HepG2 (cell line): ENCODE measurements around the gene RNASE13.
A peak's percentile ranks its signal among the peaks of the same experiment; 100 is the strongest.

Source experiments
- ATF3 ChIP-seq: sonication (generic); formaldehyde crosslinking; IDR thresholded peaks from 2 replicates; pipeline ENCODE4 v1.4.0; 2020; ENCODE audit warnings: missing genetic modification reagents
- CTCF ChIP-seq: sonication (generic); formaldehyde crosslinking; IDR thresholded peaks from 2 replicates; pipeline ENCODE4 v1.5.0; 2020; ENCODE audit warnings: mild to moderate bottlenecking, missing genetic modification reagents, moderate library complexity
- FOXK2 ChIP-seq: fragments of 450-650 bp; IDR thresholded peaks from 2 replicates; pipeline ENCODE4 v1.6.1; 2016
- HNRNPLL ChIP-seq: fragments of 200-400 bp; formaldehyde crosslinking; IDR thresholded peaks from 2 replicates; pipeline ENCODE4 v1.6.1; 2017; ENCODE audit warnings: mild to moderate bottlenecking, low read depth, low read length; ENCODE audit not compliant: poor library complexity, severe bottlenecking
- PHF5A ChIP-seq: IDR thresholded peaks from one replicate; pipeline ENCODE4 v1.6.1; 2018; ENCODE audit warnings: low read depth, missing genetic modification reagents; ENCODE audit not compliant: unreplicated experiment
- POLR2A ChIP-seq, 2 experiments: IDR thresholded peaks; 2 replicates each; pipeline ENCODE4 v1.6.1; 2011; ENCODE audit warnings: low read depth in 2 of 2, low read length in 2 of 2, mild to moderate bottlenecking in 1 of 2, moderate library complexity in 1 of 2; ENCODE audit not compliant: insufficient read depth in 1 of 2
- RARG ChIP-seq: sonication (generic); formaldehyde crosslinking; IDR thresholded peaks from 2 replicates; pipeline ENCODE4 v1.4.0; 2020; ENCODE audit warnings: low read depth, mild to moderate bottlenecking, missing genetic modification reagents
- SIN3A ChIP-seq: IDR thresholded peaks from 2 replicates; pipeline ENCODE4 v1.6.1; 2011; ENCODE audit warnings: low read depth, mild to moderate bottlenecking, control low read depth, low read length, borderline replicate concordance
- SRF ChIP-seq: IDR thresholded peaks from 2 replicates; pipeline ENCODE4 v1.6.1; 2011; ENCODE audit warnings: mild to moderate bottlenecking, low read depth, low read length, moderate library complexity
- ZNF251 ChIP-seq: sonication (generic); formaldehyde crosslinking; IDR thresholded peaks from 2 replicates; pipeline ENCODE4 v1.9.0; 2021; ENCODE audit warnings: mild to moderate bottlenecking, missing genetic modification reagents
- ZNF562 ChIP-seq: sonication (generic); formaldehyde crosslinking; IDR thresholded peaks from 2 replicates; pipeline ENCODE4 v1.8.0; 2022; ENCODE audit warnings: missing genetic modification reagents, borderline replicate concordance
- ZSCAN30 ChIP-seq: sonication (generic); formaldehyde crosslinking; IDR thresholded peaks from 2 replicates; pipeline ENCODE4 v1.5.0; 2020; ENCODE audit warnings: mild to moderate bottlenecking, missing genetic modification reagents

- no peak for TF ChIP-seq ZNF562 (CRISPR knock-in tag)
- TF ChIP-seq SIN3A = 0 out of 2 replicates have a peak, but pooled peaks have one; percentile 8
- TF ChIP-seq HNRNPLL = no peak
- TF ChIP-seq RARG = no peak
- TF ChIP-seq CTCF (CRISPR knock-in tag) = no peak; the same call in 1 of the 2 replicates
- no peak; the same call in 1 of the 2 replicates for TF ChIP-seq ATF3 (CRISPR knock-in tag)
- TF ChIP-seq ZSCAN30 = no peak
- no peak for TF ChIP-seq ZNF251
- peak; percentile 45; the same call in 1 of the 2 replicates for TF ChIP-seq FOXK2
- no peak for TF ChIP-seq PHF5A (CRISPR knock-in tag)
- TF ChIP-seq POLR2A (IDR thresholded peaks at IDR 0.05; ENCODE audit: insufficient read depth in 1 of 2, low read depth in 2 of 2, low read length in 2 of 2) = peak; percentile 23 to 68; a peak in 2 of 4 replicates
- TF ChIP-seq SRF = no peak
These were observed 19.6 kb upstream of the RNASE13 start for GRCh38 chr14:21054123-21054767.
